Lung (tissue), 12 donors: Measurements from ENCODE around the gene PTPRD. TPM values are rescaled to one million over a fixed set of nuclear protein-coding genes. Genes with fewer than 3 reads are reported as not detected.

Experiments used
- ATAC-seq: fragments of 200-7000 bp; cut with Tn5 transposase; one replicate; pipeline ENCODE4 v1.9.1; 2020; ENCODE audit warnings: moderate number of reproducible peaks; ENCODE audit not compliant: insufficient read depth, low FRiP score
- DNase-seq, 3 donors: peaks; one replicate each; pipeline ENCODE4 v3.0.0-alpha.2; 2013 to 2017
- H3K27ac ChIP-seq, 2 donors: one replicate each; pipeline ENCODE4 v1.5.1; 2013; ENCODE audit warnings: mild to moderate bottlenecking in 2 of 2, moderate library complexity in 2 of 2, control low read depth in 1 of 2, inconsistent platforms in 1 of 2, low read depth in 1 of 2, low read length in 1 of 2
- H3K27me3 ChIP-seq, 3 donors: one replicate each; pipeline ENCODE4 v1.5.1; 2013; ENCODE audit warnings: low read length in 2 of 3; ENCODE audit not compliant: control insufficient read depth in 3 of 3, insufficient read depth in 3 of 3
- H3K36me3 ChIP-seq, 4 donors: one replicate each; pipeline ENCODE4 v1.5.1; 2013; ENCODE audit warnings: low read length in 4 of 4, mild to moderate bottlenecking in 1 of 4, moderate library complexity in 1 of 4; ENCODE audit not compliant: control insufficient read depth in 4 of 4, insufficient read depth in 4 of 4
- H3K4me1 ChIP-seq, 5 donors: one replicate each; pipeline ENCODE4 v1.5.1; 2013; ENCODE audit warnings: low read length in 5 of 5, mild to moderate bottlenecking in 2 of 5, moderate library complexity in 1 of 5; ENCODE audit not compliant: control insufficient read depth in 5 of 5, insufficient read depth in 5 of 5
- H3K4me3 ChIP-seq: one replicate; pipeline ENCODE4 v1.5.1; 2013; ENCODE audit warnings: mild to moderate bottlenecking, control low read depth, moderate library complexity
- H3K9ac ChIP-seq, 2 donors: one replicate each; pipeline ENCODE4 v1.5.1; 2013; ENCODE audit warnings: low read length in 2 of 2, control low read depth in 1 of 2; ENCODE audit not compliant: insufficient read depth in 1 of 2
- H3K9me3 ChIP-seq, 4 donors: one replicate each; pipeline ENCODE4 v1.5.1; 2013; ENCODE audit warnings: low read length in 3 of 4, mild to moderate bottlenecking in 1 of 4, moderate library complexity in 1 of 4; ENCODE audit not compliant: control insufficient read depth in 4 of 4, insufficient read depth in 3 of 4
- WGBS, 2 donors: extraction: QIAGEN DNeasy Blood & Tissue Kit; methylation state at CpG; one replicate each; pipeline ENCODE4 v1.1.7; 2013; 5-methylcytosine and 5-hydroxymethylcytosine counted together
- polyA plus RNA-seq, 2 donors: library from polyadenylated mRNA; stranded (reverse); fragments of 200-250 nt; gene quantifications; one replicate each; pipeline ENCODE4 v1.2.1, GENCODE V29; 2013
- total RNA-seq, 2 donors: library from RNA; depleted of rRNA in 1 of 2; stranded (reverse); fragments of >200 nt in 1 of 2; gene quantifications; one replicate each; pipeline ENCODE4 v1.2.1, GENCODE V29; 2014 to 2021
- TF ChIP-seq, protein P1 (sequence below): IDR thresholded peaks from 2 replicates; pipeline ENCODE4 v1.5.1; 2012; ENCODE audit warnings: mild to moderate bottlenecking; ENCODE audit errors: control extremely low read depth, extremely low read depth
- donor health status: control.
- donor health status: control.
- donor health status: Bipolar disorder and iron deficiency.
- donor health status: healthy.
- donor health status: DM: yes; HTN: yes; CAD: no.

Gene PTPRD
- total and polyA plus RNA-seq, 4 donors = 1.9 to 145 (median 13.7) TPM

DNA sequence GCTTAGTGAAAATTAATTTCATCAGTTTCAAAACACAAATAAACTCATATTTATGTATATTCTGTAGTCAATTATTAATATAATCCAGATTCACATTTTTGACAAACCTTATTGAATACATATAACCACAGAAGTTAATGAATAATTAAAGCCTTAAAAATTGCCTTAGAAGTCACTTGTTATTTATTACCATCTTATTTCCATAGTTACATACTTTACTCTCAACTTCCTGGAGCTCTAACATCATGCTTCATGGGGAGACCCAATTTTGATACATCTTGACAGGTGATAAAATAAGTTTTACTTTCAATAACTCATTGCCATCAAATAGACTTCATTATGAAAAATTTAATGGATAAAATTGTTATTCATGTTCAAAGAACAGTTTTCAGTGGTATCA, 1038.7 kb downstream of the PTPRD start:
- Histone ChIP-seq H3K9ac (no peak overlapping the region), H3K4me3 (no peak overlapping the region), H3K36me3 (no peaks in the 10 kb centered on the region), H3K27ac (no peak overlapping the region), H3K9me3 (no peaks in the 10 kb centered on the region), H3K4me1 (no peaks in the 10 kb centered on the region), H3K27me3 (no peaks in the 10 kb centered on the region)
- TF ChIP-seq, protein P1, sequence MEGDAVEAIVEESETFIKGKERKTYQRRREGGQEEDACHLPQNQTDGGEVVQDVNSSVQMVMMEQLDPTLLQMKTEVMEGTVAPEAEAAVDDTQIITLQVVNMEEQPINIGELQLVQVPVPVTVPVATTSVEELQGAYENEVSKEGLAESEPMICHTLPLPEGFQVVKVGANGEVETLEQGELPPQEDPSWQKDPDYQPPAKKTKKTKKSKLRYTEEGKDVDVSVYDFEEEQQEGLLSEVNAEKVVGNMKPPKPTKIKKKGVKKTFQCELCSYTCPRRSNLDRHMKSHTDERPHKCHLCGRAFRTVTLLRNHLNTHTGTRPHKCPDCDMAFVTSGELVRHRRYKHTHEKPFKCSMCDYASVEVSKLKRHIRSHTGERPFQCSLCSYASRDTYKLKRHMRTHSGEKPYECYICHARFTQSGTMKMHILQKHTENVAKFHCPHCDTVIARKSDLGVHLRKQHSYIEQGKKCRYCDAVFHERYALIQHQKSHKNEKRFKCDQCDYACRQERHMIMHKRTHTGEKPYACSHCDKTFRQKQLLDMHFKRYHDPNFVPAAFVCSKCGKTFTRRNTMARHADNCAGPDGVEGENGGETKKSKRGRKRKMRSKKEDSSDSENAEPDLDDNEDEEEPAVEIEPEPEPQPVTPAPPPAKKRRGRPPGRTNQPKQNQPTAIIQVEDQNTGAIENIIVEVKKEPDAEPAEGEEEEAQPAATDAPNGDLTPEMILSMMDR = no peak
- ATAC-seq = no peak
- no peak for DNase-seq

DNA sequence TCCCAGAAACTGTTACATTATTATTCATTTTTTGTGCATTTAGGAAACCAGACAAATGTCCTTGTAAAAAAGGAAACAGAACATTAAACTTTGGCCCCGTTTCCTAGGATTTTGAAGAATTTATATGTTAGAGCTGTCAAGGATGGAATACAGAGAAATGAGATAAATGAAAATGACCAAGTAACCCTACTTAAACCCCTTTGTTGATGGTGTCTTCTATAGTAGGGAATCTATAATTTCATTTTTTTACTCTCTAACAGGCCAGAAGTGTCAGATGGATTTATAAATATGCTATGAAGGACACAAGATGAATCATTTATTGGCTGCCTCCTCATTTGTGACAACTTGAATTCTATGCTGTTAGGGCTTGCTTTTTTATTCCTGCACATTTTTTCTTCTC, 1047.1 kb downstream of the PTPRD start:
- H3K36me3 ChIP-seq = no peaks in the 10 kb centered on the region
- TF ChIP-seq, protein P1 = no peak
- H3K27me3 ChIP-seq = no peaks in the 10 kb centered on the region
- no peak overlapping the region for H3K4me3 ChIP-seq
- no peak overlapping the region for H3K27ac ChIP-seq
- no peaks in the 10 kb centered on the region for H3K4me1 ChIP-seq
- DNase-seq (peak in 1 of 3 donors; percentile 7), ATAC-seq (no peak)
- 53 to 74% methylated on average over 1 of the region's 1 CpG for WGBS, 2 donors
- no peak overlapping the region for H3K9ac ChIP-seq
- no peaks in the 10 kb centered on the region for H3K9me3 ChIP-seq

DNA sequence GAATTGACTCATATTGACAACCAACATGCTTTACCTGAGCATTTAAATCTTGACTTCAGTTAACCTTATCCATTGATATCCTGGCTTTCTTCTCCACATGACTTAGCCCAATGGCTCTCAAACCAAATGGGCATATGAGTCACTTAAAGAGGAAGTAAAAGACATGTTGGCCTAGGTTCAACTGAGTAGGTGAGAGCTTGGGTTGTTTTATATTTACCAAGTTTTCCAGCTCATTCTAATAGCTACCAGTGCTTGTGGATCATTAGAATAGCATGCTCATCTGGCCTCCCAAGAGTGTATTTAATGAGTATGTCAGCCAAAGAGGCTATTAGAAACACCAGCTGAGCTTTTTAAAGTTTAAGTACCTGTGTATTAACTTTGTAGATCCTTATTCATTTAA, 1049.0 kb downstream of the PTPRD start:
- TF ChIP-seq, protein P1 = no peak

DNA sequence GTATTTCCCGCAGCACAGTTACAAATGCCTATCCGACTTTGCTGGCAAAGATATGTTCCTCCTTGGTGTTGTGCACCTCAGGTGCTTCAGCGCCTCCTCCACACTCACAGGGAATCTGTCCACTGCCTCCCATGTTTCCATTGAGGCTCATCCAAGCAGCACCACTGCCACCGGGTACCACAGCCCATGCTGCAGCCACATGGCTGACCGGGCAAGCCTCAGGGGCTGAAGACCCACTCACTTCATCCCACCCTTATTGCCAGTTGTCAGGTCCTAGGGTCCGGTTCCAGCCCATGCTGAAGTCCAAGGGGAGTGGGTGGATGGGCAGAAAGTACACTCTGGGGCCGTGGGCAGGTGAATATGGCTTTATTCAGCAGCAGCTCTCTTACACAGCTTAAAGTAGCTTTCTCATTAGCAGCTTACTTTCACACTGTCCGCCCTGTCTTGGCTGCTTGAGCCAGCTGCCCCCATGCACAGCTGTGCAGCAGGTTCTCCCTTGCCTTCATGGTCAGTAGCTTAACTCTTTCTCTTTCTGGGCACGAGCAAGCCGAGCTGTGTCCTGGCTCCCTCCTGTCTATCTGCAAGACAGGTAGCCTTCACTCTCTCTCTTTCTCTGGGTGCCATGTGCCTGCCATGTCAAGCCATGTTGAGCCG, 1052.3 kb downstream of the PTPRD start:
- DNase-seq (no peak), ATAC-seq (no peak)
- H3K9me3 ChIP-seq = no peaks in the 10 kb centered on the region
- no peaks in the 10 kb centered on the region for H3K4me1 ChIP-seq
- H3K4me3 ChIP-seq = no peak overlapping the region
- no peaks in the 10 kb centered on the region for H3K36me3 ChIP-seq
- H3K27ac ChIP-seq = no peak overlapping the region
- TF ChIP-seq, protein P1 = no peak
- WGBS, 2 donors = 87 to 88% methylated on average over 11 of the region's 11 CpGs
- no peaks in the 10 kb centered on the region for H3K27me3 ChIP-seq
- H3K9ac ChIP-seq = no peak overlapping the region

More for the DNA sequence above, 1049.0 kb downstream of the PTPRD start:
- H3K9ac ChIP-seq = no peak overlapping the region
- no peaks in the 10 kb centered on the region for H3K36me3 ChIP-seq
- no peak overlapping the region for H3K27ac ChIP-seq
- no peak overlapping the region for H3K4me3 ChIP-seq
- H3K4me1 ChIP-seq = no peaks in the 10 kb centered on the region
- ATAC-seq (no peak), DNase-seq (no peak)
- no peaks in the 10 kb centered on the region for H3K27me3 ChIP-seq
- no peaks in the 10 kb centered on the region for H3K9me3 ChIP-seq
